Measurements from ENCODE around the gene RPL3. TPM values are rescaled to one million over a fixed set of nuclear protein-coding genes. Genes with fewer than 3 reads are reported as not detected.

RPL3 gene
- total RNA-seq, 1 donor from 2014 or later, result 2,149 TPM

- peaks cover 2% of the 10 kb centered on the region for H3K27me3 Mint-ChIP-seq (ENCODE audit: unreplicated experiment)
- H3K27ac Mint-ChIP-seq (ENCODE audit: unreplicated experiment), result no peak overlapping the region
- H3K4me3 Mint-ChIP-seq (ENCODE audit: unreplicated experiment), result no peak overlapping the region
- no peaks in the 10 kb centered on the region for H3K36me3 Mint-ChIP-seq (ENCODE audit: low read depth, unreplicated experiment)
- H3K9me3 Mint-ChIP-seq (ENCODE audit: unreplicated experiment), result no peaks in the 10 kb centered on the region
- peaks cover 7% of the 10 kb centered on the region for H3K4me1 Mint-ChIP-seq (ENCODE audit: unreplicated experiment)
- no peak for DNase-seq (ENCODE audit: low spot score)
- TF ChIP-seq, protein P1, sequence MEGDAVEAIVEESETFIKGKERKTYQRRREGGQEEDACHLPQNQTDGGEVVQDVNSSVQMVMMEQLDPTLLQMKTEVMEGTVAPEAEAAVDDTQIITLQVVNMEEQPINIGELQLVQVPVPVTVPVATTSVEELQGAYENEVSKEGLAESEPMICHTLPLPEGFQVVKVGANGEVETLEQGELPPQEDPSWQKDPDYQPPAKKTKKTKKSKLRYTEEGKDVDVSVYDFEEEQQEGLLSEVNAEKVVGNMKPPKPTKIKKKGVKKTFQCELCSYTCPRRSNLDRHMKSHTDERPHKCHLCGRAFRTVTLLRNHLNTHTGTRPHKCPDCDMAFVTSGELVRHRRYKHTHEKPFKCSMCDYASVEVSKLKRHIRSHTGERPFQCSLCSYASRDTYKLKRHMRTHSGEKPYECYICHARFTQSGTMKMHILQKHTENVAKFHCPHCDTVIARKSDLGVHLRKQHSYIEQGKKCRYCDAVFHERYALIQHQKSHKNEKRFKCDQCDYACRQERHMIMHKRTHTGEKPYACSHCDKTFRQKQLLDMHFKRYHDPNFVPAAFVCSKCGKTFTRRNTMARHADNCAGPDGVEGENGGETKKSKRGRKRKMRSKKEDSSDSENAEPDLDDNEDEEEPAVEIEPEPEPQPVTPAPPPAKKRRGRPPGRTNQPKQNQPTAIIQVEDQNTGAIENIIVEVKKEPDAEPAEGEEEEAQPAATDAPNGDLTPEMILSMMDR (IDR thresholded peaks at IDR 0.05; ENCODE audit: unreplicated experiment), result no peak
These were observed 32.3 kb upstream of the RPL3 start for GRCh38 chr22:39351689-39352214.

DNA sequence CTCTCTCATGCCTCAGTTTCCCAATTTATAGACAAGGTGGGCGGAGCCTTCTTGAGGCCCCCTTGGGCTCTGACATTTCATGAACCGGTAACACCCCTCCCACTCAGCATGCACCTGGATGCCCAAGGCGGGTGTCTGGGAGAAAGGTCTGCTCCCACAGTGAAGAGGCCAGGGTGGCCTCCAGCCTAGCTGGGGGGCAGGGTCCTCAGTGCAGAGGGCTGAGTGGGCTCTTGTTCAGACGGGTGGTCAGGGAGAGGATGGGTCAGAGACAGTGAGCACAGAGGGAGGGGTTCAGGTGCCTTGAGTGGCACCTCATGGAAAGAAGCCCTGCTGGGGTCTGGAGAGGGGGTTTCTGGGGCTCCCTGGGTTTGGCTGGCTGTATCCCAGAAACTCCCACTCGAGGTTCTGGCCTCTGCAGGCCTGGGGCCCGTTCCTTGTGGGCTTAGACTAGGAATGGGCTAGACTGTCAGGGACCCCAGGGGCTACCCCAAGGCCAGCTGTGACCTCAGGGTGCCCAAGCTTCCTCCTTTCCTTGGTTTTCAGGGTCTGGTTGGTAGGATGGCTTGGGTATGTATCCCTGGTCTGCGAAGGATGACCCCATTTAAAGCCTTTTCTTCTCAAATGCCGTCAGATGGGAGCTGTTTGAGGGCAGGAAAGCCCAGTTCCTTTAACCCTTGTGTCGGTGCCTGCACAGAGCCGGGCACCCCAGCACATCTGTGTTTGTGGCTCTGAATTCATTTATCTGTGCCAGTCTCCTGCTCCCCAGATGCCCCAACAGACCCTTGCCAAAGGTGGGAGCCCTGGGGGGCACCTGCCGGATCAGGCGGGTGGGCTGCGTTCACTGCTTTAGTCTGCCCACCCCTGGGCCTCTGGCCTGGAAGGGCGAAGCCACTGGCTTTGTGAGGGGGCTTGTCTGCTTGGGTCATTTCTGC is 31.6 kb upstream of the RPL3 start:
- no peak for DNase-seq (ENCODE audit: low spot score)
- Mint-ChIP-seq H3K27me3 (ENCODE audit: unreplicated experiment) (peaks cover 2% of the 10 kb centered on the region), H3K4me3 (ENCODE audit: unreplicated experiment) (peak overlapping the region; percentile 90), H3K36me3 (ENCODE audit: low read depth, unreplicated experiment) (no peaks in the 10 kb centered on the region), H3K4me1 (ENCODE audit: unreplicated experiment) (peaks cover 7% of the 10 kb centered on the region), H3K27ac (ENCODE audit: unreplicated experiment) (no peak overlapping the region), H3K9me3 (ENCODE audit: unreplicated experiment) (no peaks in the 10 kb centered on the region)
- TF ChIP-seq, protein P1 (IDR thresholded peaks at IDR 0.05; ENCODE audit: unreplicated experiment), result no peak

GRCh38 chr22:39349967-39350726 is 30.7 kb upstream of the RPL3 start, which contains the start of gene SYNGR1:
Gene SYNGR1, plus strand, starts transcription at chr22:39349991. Its CDS starts 20 bp downstream, at chr22:39350011.
- H3K36me3 Mint-ChIP-seq (ENCODE audit: low read depth, unreplicated experiment), result no peaks in the 10 kb centered on the region
- H3K9me3 Mint-ChIP-seq (ENCODE audit: unreplicated experiment), result no peaks in the 10 kb centered on the region
- H3K4me1 Mint-ChIP-seq (ENCODE audit: unreplicated experiment), result peaks cover 7% of the 10 kb centered on the region
- TF ChIP-seq, protein P1 (IDR thresholded peaks at IDR 0.05; ENCODE audit: unreplicated experiment), result no peak
- no peak within 1 kb of the TSS for H3K27ac Mint-ChIP-seq (ENCODE audit: unreplicated experiment)
- peak; percentile 20 for DNase-seq (ENCODE audit: low spot score)
- H3K27me3 Mint-ChIP-seq (ENCODE audit: unreplicated experiment), result no peaks in the 10 kb centered on the region
- H3K4me3 Mint-ChIP-seq (ENCODE audit: unreplicated experiment), result peak within 1 kb of the TSS; percentile 90

DNA sequence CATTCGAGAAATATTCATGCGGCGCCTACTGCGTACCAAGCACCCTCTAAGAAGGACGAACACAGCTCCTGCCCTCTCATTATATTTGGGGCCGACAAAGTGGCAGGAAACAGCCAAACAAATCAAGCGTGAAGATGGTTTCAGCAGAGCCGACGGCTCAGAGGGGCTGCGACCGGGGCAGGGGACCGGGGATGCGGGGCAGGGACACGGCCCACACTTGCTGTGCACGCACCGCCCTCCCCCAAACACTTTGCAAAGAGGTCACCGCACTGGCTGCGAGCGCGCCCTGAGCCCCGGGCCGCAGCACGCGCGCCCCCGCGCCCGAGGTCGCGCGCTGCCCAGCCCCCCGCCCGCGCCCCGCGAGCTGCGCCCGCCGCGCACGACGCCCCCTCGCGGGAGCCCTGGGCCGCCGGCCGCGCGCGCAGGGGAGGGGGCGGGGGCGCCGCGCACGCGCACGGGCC is 30.1 kb upstream of the RPL3 start:
- DNase-seq (ENCODE audit: low spot score), result peak; percentile 26
- Mint-ChIP-seq H3K4me3 (ENCODE audit: unreplicated experiment) (peak overlapping the region; percentile 90), H3K9me3 (ENCODE audit: unreplicated experiment) (no peaks in the 10 kb centered on the region), H3K27me3 (ENCODE audit: unreplicated experiment) (no peaks in the 10 kb centered on the region), H3K27ac (ENCODE audit: unreplicated experiment) (no peak overlapping the region), H3K4me1 (ENCODE audit: unreplicated experiment) (peaks cover 7% of the 10 kb centered on the region), H3K36me3 (ENCODE audit: low read depth, unreplicated experiment) (no peaks in the 10 kb centered on the region)
- TF ChIP-seq, protein P1 (IDR thresholded peaks at IDR 0.05; ENCODE audit: unreplicated experiment), result no peak

Data from endothelial cell (in vitro differentiated cells).